ENCODE results near the gene RRP12.

GRCh38 chr10:97384156-97384555 is 17.0 kb downstream of the RRP12 start:
- TF ChIP-seq CTCF (IDR thresholded peaks at IDR 0.05; ENCODE audit: low read length) = no peak
- no peak for TF ChIP-seq EZH2 (IDR thresholded peaks at IDR 0.05; ENCODE audit: borderline replicate concordance, low read length)

Measured in OCI-LY1 (cell line).